ENCODE data around the gene STUM.

STUM gene

GRCh38 chr1:226574591-226575435 is 26.2 kb downstream of the STUM start:
- Histone ChIP-seq H3K4me1 (ENCODE audit: insufficient read depth, poor library complexity, severe bottlenecking) (no peaks in the 10 kb centered on the region), H3K27ac (ENCODE audit: poor library complexity, severe bottlenecking) (no peak overlapping the region), H3K9me3 (ENCODE audit: severe bottlenecking) (no peaks in the 10 kb centered on the region), H3K27me3 (ENCODE audit: insufficient read depth, poor library complexity, severe bottlenecking) (no peaks in the 10 kb centered on the region), H3K4me3 (ENCODE audit: severe bottlenecking) (no peak overlapping the region), H3K36me3 (ENCODE audit: low read depth) (no peaks in the 10 kb centered on the region)
- no peak for TF ChIP-seq CTCF (IDR thresholded peaks at IDR 0.05; ENCODE audit: poor library complexity, severe bottlenecking)
- no peak for DNase-seq (ENCODE audit: low spot score)
- ATAC-seq (ENCODE audit: low read depth), result no peak

DNA sequence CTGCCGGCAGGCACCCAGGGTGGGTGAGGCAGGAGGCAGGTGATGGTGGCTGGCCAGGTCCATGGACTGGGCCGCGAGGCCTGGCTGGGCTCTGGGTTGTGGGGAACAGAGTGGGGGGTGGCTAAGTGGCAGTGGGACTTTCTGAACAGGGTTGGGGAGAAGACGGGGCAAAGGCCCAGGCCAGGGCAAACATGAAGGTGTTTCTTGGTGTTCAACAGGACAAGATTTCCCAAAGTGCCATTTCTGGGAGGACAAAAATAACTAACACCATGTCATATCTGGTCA is 26.8 kb downstream of the STUM start:
- no peak for DNase-seq (ENCODE audit: low spot score)
- H3K27ac ChIP-seq (ENCODE audit: poor library complexity, severe bottlenecking), result no peak overlapping the region
- H3K36me3 ChIP-seq (ENCODE audit: low read depth), result no peaks in the 10 kb centered on the region
- no peaks in the 10 kb centered on the region for H3K4me1 ChIP-seq (ENCODE audit: insufficient read depth, poor library complexity, severe bottlenecking)
- no peak overlapping the region for H3K4me3 ChIP-seq (ENCODE audit: severe bottlenecking)
- ATAC-seq (ENCODE audit: low read depth), result no peak
- no peaks in the 10 kb centered on the region for H3K9me3 ChIP-seq (ENCODE audit: severe bottlenecking)
- TF ChIP-seq CTCF (IDR thresholded peaks at IDR 0.05; ENCODE audit: poor library complexity, severe bottlenecking), result no peak
- no peaks in the 10 kb centered on the region for H3K27me3 ChIP-seq (ENCODE audit: insufficient read depth, poor library complexity, severe bottlenecking)

DNA sequence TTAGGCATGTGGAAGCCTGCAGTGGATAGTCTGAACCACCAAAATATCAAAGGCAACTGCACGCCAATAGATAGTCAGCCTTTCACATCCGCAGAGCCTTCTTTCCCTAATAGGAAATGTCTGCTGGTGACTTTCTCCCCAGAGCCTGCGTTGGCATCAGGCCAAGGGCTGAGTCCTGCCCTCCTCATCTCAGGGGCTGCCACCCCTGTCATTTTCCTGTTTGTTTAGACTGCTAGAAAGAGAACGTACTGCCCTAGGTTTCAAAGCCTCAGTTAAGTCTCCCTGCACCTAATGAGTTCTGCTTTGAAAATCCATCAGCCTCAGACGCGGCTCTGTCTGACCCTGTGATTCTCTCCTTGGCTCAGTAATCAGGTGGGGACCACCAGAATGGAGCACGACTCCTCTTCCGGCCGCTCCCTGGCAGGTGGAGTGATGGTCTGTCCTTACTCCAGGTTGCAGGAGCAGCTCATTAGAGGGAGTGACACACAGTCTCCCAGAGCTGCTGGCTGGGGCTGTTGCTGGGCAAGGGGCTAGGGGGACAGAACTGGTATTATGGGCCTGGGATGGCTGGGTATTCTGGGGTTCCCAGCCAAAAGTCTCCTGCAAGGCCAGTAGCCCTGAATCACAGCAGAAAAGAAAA is 27.3 kb downstream of the STUM start:
- DNase-seq (ENCODE audit: low spot score) (no peak), ATAC-seq (ENCODE audit: low read depth) (no peak)
- Histone ChIP-seq H3K27me3 (ENCODE audit: insufficient read depth, poor library complexity, severe bottlenecking) (no peaks in the 10 kb centered on the region), H3K27ac (ENCODE audit: poor library complexity, severe bottlenecking) (no peak overlapping the region), H3K4me3 (ENCODE audit: severe bottlenecking) (no peak overlapping the region), H3K4me1 (ENCODE audit: insufficient read depth, poor library complexity, severe bottlenecking) (no peaks in the 10 kb centered on the region), H3K36me3 (ENCODE audit: low read depth) (no peaks in the 10 kb centered on the region), H3K9me3 (ENCODE audit: severe bottlenecking) (no peaks in the 10 kb centered on the region)
- no peak for TF ChIP-seq CTCF (IDR thresholded peaks at IDR 0.05; ENCODE audit: poor library complexity, severe bottlenecking)

- no peaks in the 10 kb centered on the region for H3K27me3 ChIP-seq (ENCODE audit: insufficient read depth, poor library complexity, severe bottlenecking)
- H3K4me3 ChIP-seq (ENCODE audit: severe bottlenecking), result no peak overlapping the region
- no peak overlapping the region for H3K27ac ChIP-seq (ENCODE audit: poor library complexity, severe bottlenecking)
- no peak for DNase-seq (ENCODE audit: low spot score)
- TF ChIP-seq CTCF (IDR thresholded peaks at IDR 0.05; ENCODE audit: poor library complexity, severe bottlenecking), result no peak
- no peaks in the 10 kb centered on the region for H3K9me3 ChIP-seq (ENCODE audit: severe bottlenecking)
- no peaks in the 10 kb centered on the region for H3K4me1 ChIP-seq (ENCODE audit: insufficient read depth, poor library complexity, severe bottlenecking)
- no peak for ATAC-seq (ENCODE audit: low read depth)
- H3K36me3 ChIP-seq (ENCODE audit: low read depth), result no peaks in the 10 kb centered on the region
Observed at GRCh38 chr1:226576601-226577000, 28.0 kb downstream of the STUM start.
